SK-N-SH (cell line): ENCODE data around the gene HSPB9. TPM values are rescaled to one million over a fixed set of nuclear protein-coding genes. Genes with fewer than 3 reads are reported as not detected.

Source experiments
- CTCF ChIA-PET: fragments of 300-600, 350-600 bp; formaldehyde crosslinking; extraction: SDS; loops from one replicate; lab custom pipeline; 2021; lab: Yijun Ruan, JAX
- POLR2A ChIA-PET: fragments of 350-600 bp; sonication (Branson Sonifier 250); formaldehyde crosslinking; extraction: SDS; loops from one replicate; lab custom pipeline; 2020; ENCODE audit warnings: antibody characterized with exemption, inconsistent platforms; lab: Yijun Ruan, JAX
- DNase-seq: peaks from one replicate; pipeline ENCODE4 v3.0.0; 2012
- H2AFZ ChIP-seq: fragments of 200-600 bp; sonication (generic); 2 replicates; pipeline ENCODE4 v1.8.1; 2016; ENCODE audit warnings: antibody characterized with exemption, mild to moderate bottlenecking, low read depth
- H3F3A ChIP-seq: fragments of 200-600 bp; sonication (generic); replicated peaks from 2 replicates; pipeline ENCODE3; 2016; ENCODE audit warnings: antibody characterized with exemption, mild to moderate bottlenecking; ENCODE audit not compliant: insufficient read depth
- H3K27ac ChIP-seq, 2 experiments: fragments of 200-500 bp in 1 of 2; fragments of 200-600 bp in 1 of 2; sonication (Bioruptor generic) in 1 of 2; sonication (generic), shearing (Covaris generic) in 1 of 2; 2 replicates each; pipeline versions ENCODE4 v1.5.1 to v1.6.1; 2014 to 2016; ENCODE audit warnings: low read depth in 2 of 2, inconsistent platforms in 1 of 2, low read length in 1 of 2, mild to moderate bottlenecking in 1 of 2, mixed read lengths in 1 of 2
- H3K27me3 ChIP-seq: fragments of 200-600 bp; sonication (generic), shearing (Covaris generic); 2 replicates; pipeline ENCODE4 v1.6.1; 2016; ENCODE audit warnings: mixed run types; ENCODE audit not compliant: insufficient read depth
- H3K36me3 ChIP-seq, 2 experiments: fragments of 200-500 bp in 1 of 2; fragments of 200-600 bp in 1 of 2; sonication (Bioruptor generic) in 1 of 2; sonication (generic) in 1 of 2; replicated peaks in 1 of 2; 2 replicates each; pipeline versions ENCODE3 to v1.5.1; 2014 to 2016; ENCODE audit warnings: low read length in 1 of 2, mild to moderate bottlenecking in 1 of 2; ENCODE audit not compliant: insufficient read depth in 2 of 2, control insufficient read depth in 1 of 2
- H3K4me1 ChIP-seq, 2 experiments: fragments of 200-500 bp in 1 of 2; fragments of 200-600 bp in 1 of 2; sonication (Bioruptor generic) in 1 of 2; sonication (generic), shearing (Covaris generic) in 1 of 2; 2 replicates each; pipeline versions ENCODE4 v1.5.1 to v1.6.1; 2014 to 2016; ENCODE audit warnings: low read depth in 1 of 2, low read length in 1 of 2, mixed run types in 1 of 2; ENCODE audit not compliant: insufficient read depth in 2 of 2, control insufficient read depth in 1 of 2
- H3K4me2 ChIP-seq: fragments of 200-600 bp; sonication (generic), shearing (Covaris generic); 2 replicates; pipeline ENCODE4 v1.6.1; 2017; ENCODE audit warnings: mixed run types
- H3K4me3 ChIP-seq, 2 experiments: fragments of 200-500 bp in 1 of 2; fragments of 200-600 bp in 1 of 2; sonication (Bioruptor generic) in 1 of 2; sonication (generic), shearing (Covaris generic) in 1 of 2; 2 replicates each; pipeline versions ENCODE4 v1.5.1 to v1.8.1; 2014 to 2016; ENCODE audit warnings: low read depth in 2 of 2, inconsistent platforms in 1 of 2, low read length in 1 of 2, mild to moderate bottlenecking in 1 of 2, mixed read lengths in 1 of 2, moderate library complexity in 1 of 2
- H3K79me2 ChIP-seq: fragments of 200-600 bp; sonication (generic); 2 replicates; pipeline ENCODE4 v1.8.1; 2017; ENCODE audit warnings: mild to moderate bottlenecking; ENCODE audit not compliant: insufficient read depth
- H3K9ac ChIP-seq: fragments of 200-600 bp; sonication (generic); 2 replicates; pipeline ENCODE4 v1.6.1; 2017; ENCODE audit warnings: mixed run types
- H3K9me2 ChIP-seq: fragments of 200-600 bp; sonication (generic); 2 replicates; pipeline ENCODE4 v1.6.1; 2017; ENCODE audit warnings: mixed run types
- H3K9me3 ChIP-seq: fragments of 200-600 bp; sonication (generic); 2 replicates; pipeline ENCODE4 v1.6.1; 2017; ENCODE audit warnings: mixed run types, mild to moderate bottlenecking, moderate library complexity
- H4K20me1 ChIP-seq: fragments of 200-600 bp; sonication (generic); 2 replicates; pipeline ENCODE4 v1.6.1; 2017; ENCODE audit warnings: mild to moderate bottlenecking, mixed run types; ENCODE audit not compliant: insufficient read depth
- CHD2 ChIP-seq: fragments of 150-350 bp; IDR thresholded peaks from 2 replicates; pipeline ENCODE4 v1.6.1; 2018; ENCODE audit warnings: low read length; ENCODE audit not compliant: partially characterized antibody
- ELF1 ChIP-seq: IDR thresholded peaks from 2 replicates; pipeline ENCODE4 v1.4.0; 2012
- FOSL2 ChIP-seq: IDR thresholded peaks from 2 replicates; pipeline ENCODE4 v1.4.0; 2012; ENCODE audit warnings: low read depth, mild to moderate bottlenecking, moderate library complexity, borderline replicate concordance
- FOXJ3 ChIP-seq: sonication (generic); formaldehyde crosslinking; IDR thresholded peaks from 2 replicates; pipeline ENCODE4 v1.5.1; 2020; ENCODE audit warnings: mild to moderate bottlenecking, missing genetic modification reagents
- FOXM1 ChIP-seq: IDR thresholded peaks from 2 replicates; pipeline ENCODE4 v1.4.0; 2012; ENCODE audit warnings: low read depth, mild to moderate bottlenecking
- JUND ChIP-seq: IDR thresholded peaks from 2 replicates; pipeline ENCODE4 v1.4.0; 2012
- MAX ChIP-seq: IDR thresholded peaks from 2 replicates; pipeline ENCODE4 v1.4.0; 2012; ENCODE audit warnings: low read depth
- MEF2A ChIP-seq: IDR thresholded peaks from 2 replicates; pipeline ENCODE4 v1.4.0; 2012; ENCODE audit warnings: low read depth, borderline replicate concordance
- MXI1 ChIP-seq: IDR thresholded peaks from 2 replicates; pipeline ENCODE4 v1.6.1; 2012; ENCODE audit warnings: mild to moderate bottlenecking, low read depth, low read length, improper control_type of control experiment
- NFIC ChIP-seq: IDR thresholded peaks from 2 replicates; pipeline ENCODE4 v1.4.0; 2012; ENCODE audit warnings: borderline replicate concordance
- PBX3 ChIP-seq: IDR thresholded peaks from 2 replicates; pipeline ENCODE4; 2012
- RAD21 ChIP-seq: IDR thresholded peaks from 2 replicates; pipeline ENCODE4 v1.6.1; 2012; ENCODE audit warnings: mild to moderate bottlenecking, low read length
- REST ChIP-seq: IDR thresholded peaks from 2 replicates; pipeline ENCODE4 v1.6.1; 2012; ENCODE audit warnings: mild to moderate bottlenecking, low read depth, low read length, moderate library complexity
- RXRA ChIP-seq: IDR thresholded peaks from 2 replicates; pipeline ENCODE4 v1.4.0; 2012; ENCODE audit warnings: low read depth, mild to moderate bottlenecking, borderline replicate concordance
- TCF12 ChIP-seq: IDR thresholded peaks from 2 replicates; pipeline ENCODE4 v1.4.0; 2012
- ZBTB33 ChIP-seq: IDR thresholded peaks from 2 replicates; pipeline ENCODE4 v1.4.0; 2012; ENCODE audit warnings: low read depth, borderline replicate concordance
- WGBS: methylation state at CpG from one replicate; pipeline ENCODE4 v1.1.6; 2017; ENCODE audit warnings: low lambda C conversion rate; 5-methylcytosine and 5-hydroxymethylcytosine counted together
- polyA plus RNA-seq, 3 experiments: library from polyadenylated mRNA; depleted of rRNA; stranded (reverse); fragments of >200 nt; gene quantifications; 2 replicates each; pipeline ENCODE4 v1.2.3, GENCODE V29; 2012

The HSPB9 gene
- polyA plus RNA-seq, 1 of the 3 experiments (the other 2 are of a cell fraction), result 0.05 TPM

- H2AFZ ChIP-seq, result no peak overlapping the region
- TF ChIP-seq JUND (no peak), ELF1 (no peak), FOXM1 (no peak), PBX3 (no peak), NFIC (no peak)
- no peaks in the 10 kb centered on the region for H4K20me1 ChIP-seq
- no peak overlapping the region for H3K4me3 ChIP-seq
- POLR2A ChIA-PET, result no interaction called here
- 66% methylated on average over 7 of the region's 9 CpGs for WGBS
- H3K79me2 ChIP-seq, result no peaks in the 10 kb centered on the region
- H3F3A ChIP-seq, result no peaks in the 10 kb centered on the region
- no peak overlapping the region for H3K4me2 ChIP-seq
- no peak overlapping the region for H3K9ac ChIP-seq
- H3K9me3 ChIP-seq, result no peaks in the 10 kb centered on the region
- no peak for DNase-seq
- H3K36me3 ChIP-seq, result no peaks in the 10 kb centered on the region
- H3K27me3 ChIP-seq, result no peaks in the 10 kb centered on the region
- CTCF ChIA-PET, result interaction anchor here (1.3 to 3.1 kb wide), 5 partner anchors 10 to 37 kb away, joined by 3 to 15 read pairs (median 7); no protein-coding TSS in a partner anchor
- no peak overlapping the region for H3K27ac ChIP-seq
- H3K9me2 ChIP-seq, result no peaks in the 10 kb centered on the region
- H3K4me1 ChIP-seq, result no peaks in the 10 kb centered on the region
Observed at GRCh38 chr17:42081516-42082129, 41.0 kb upstream of the HSPB9 start.

GRCh38 chr17:42087042-42087701, 35.4 kb upstream of the HSPB9 start:
- ChIA-PET POLR2A (no interaction called here), CTCF (interaction anchor here (0.9 to 1.9 kb wide), 4 partner anchors 14 to 26 kb away, joined by 3 to 7 read pairs (median 3); no protein-coding TSS in a partner anchor)
- Histone ChIP-seq H3K36me3 (no peaks in the 10 kb centered on the region), H2AFZ (no peak overlapping the region), H4K20me1 (no peaks in the 10 kb centered on the region), H3K4me1 (no peaks in the 10 kb centered on the region), H3K79me2 (no peaks in the 10 kb centered on the region), H3K4me3 (no peak overlapping the region), H3F3A (no peaks in the 10 kb centered on the region), H3K4me2 (no peak overlapping the region), H3K27me3 (peaks cover 7% of the 10 kb centered on the region; the same call in 1 of the 2 replicates), H3K9ac (no peak overlapping the region), H3K9me2 (no peaks in the 10 kb centered on the region), H3K9me3 (no peaks in the 10 kb centered on the region), H3K27ac (no peak overlapping the region)
- DNase-seq, result no peak
- WGBS, result 73% methylated on average over 7 of the region's 7 CpGs
- no peak for TF ChIP-seq FOXJ3 (CRISPR knock-in tag)
- TF ChIP-seq MXI1, result no peak
- no peak for TF ChIP-seq MAX
- no peak for TF ChIP-seq FOXM1
- TF ChIP-seq ZBTB33, result no peak
- TF ChIP-seq RXRA, result no peak
- TF ChIP-seq TCF12, result no peak
- TF ChIP-seq FOSL2, result no peak
- TF ChIP-seq NFIC, result no peak
- TF ChIP-seq MEF2A, result no peak
- no peak for TF ChIP-seq RAD21
- TF ChIP-seq JUND, result no peak
- no peak for TF ChIP-seq CHD2
- no peak for TF ChIP-seq REST
